GM18870 (cell line): ENCODE measurements around the gene PNPLA1.

ENCODE experiments used
- ATAC-seq: cut with Tn5 transposase; IDR thresholded peaks from one replicate; pipeline ENCODE4 v1.9.1; 2021; ENCODE audit warnings: moderate library complexity; ENCODE audit not compliant: unreplicated experiment

PNPLA1 gene

GRCh38 chr6:36352477-36353157 is 82.8 kb downstream of the PNPLA1 start:
- ATAC-seq = no peak

GRCh38 chr6:36353411-36353915 is 83.6 kb downstream of the PNPLA1 start:
- ATAC-seq = no peak

GRCh38 chr6:36355819-36356218 is 86.0 kb downstream of the PNPLA1 start:
- ATAC-seq = no peak

- ATAC-seq = peak; percentile 38
These were observed 88.0 kb downstream of the PNPLA1 start for GRCh38 chr6:36357872-36358225.
